Endothelial cell of umbilical vein (primary cell): ENCODE measurements around the gene FAM53B.

Experiments used
- CTCF ChIP-seq, 2 donors: IDR thresholded peaks; 1 replicate in 1 of 2; 2 replicates in 1 of 2; pipeline ENCODE4 v1.5.1; 2011; ENCODE audit warnings: low read length in 2 of 2, mild to moderate bottlenecking in 2 of 2, moderate library complexity in 2 of 2, control low read depth in 1 of 2, inconsistent platforms in 1 of 2, low read depth in 1 of 2; ENCODE audit not compliant: insufficient read depth in 1 of 2; ENCODE audit errors: extremely low read depth in 1 of 2
- EZH2 ChIP-seq: IDR thresholded peaks from 2 replicates; pipeline ENCODE4 v1.6.1; 2012; ENCODE audit warnings: borderline replicate concordance, low read depth, mild to moderate bottlenecking, moderate library complexity, low read length, inconsistent platforms; ENCODE audit not compliant: severe bottlenecking
- FOS ChIP-seq: IDR thresholded peaks from 2 replicates; pipeline ENCODE4 v1.6.1; 2011; ENCODE audit warnings: mild to moderate bottlenecking, low read length, moderate library complexity, borderline replicate concordance; ENCODE audit not compliant: insufficient read depth
- GATA2 ChIP-seq: IDR thresholded peaks from 2 replicates; pipeline ENCODE4 v1.7.0; 2011; ENCODE audit warnings: low read depth, mild to moderate bottlenecking, moderate library complexity, mixed read lengths, low read length; ENCODE audit not compliant: insufficient read length, insufficient read depth
- JUN ChIP-seq: IDR thresholded peaks from 2 replicates; pipeline ENCODE4 v1.6.1; 2011; ENCODE audit warnings: borderline replicate concordance, low read depth; ENCODE audit not compliant: insufficient read length, insufficient read depth
- MAX ChIP-seq: IDR thresholded peaks from 2 replicates; pipeline ENCODE4 v1.6.1; 2011; ENCODE audit not compliant: insufficient read depth, insufficient read length
- POLR2A ChIP-seq: IDR thresholded peaks from 2 replicates; pipeline ENCODE4 v1.6.1; 2012; ENCODE audit warnings: low read depth, mild to moderate bottlenecking, control low read depth, low read length
- POLR2AphosphoS5 ChIP-seq: IDR thresholded peaks from 2 replicates; pipeline ENCODE4 v1.6.1; 2012; ENCODE audit warnings: low read depth, mild to moderate bottlenecking, control low read depth, low read length, moderate library complexity; ENCODE audit not compliant: insufficient read depth

GRCh38 chr10:124730790-124731189 is 13.4 kb downstream of the FAM53B start:
- TF ChIP-seq CTCF (IDR thresholded peaks at IDR 0.05; ENCODE audit: extremely low read depth in 1 of 2, insufficient read depth in 1 of 2, low read depth in 1 of 2, low read length in 2 of 2): no peak
- TF ChIP-seq POLR2AphosphoS5: no peak
- no peak for TF ChIP-seq POLR2A
- no peak for TF ChIP-seq EZH2
- TF ChIP-seq MAX: no peak
- no peak for TF ChIP-seq JUN
- TF ChIP-seq GATA2: no peak
- no peak for TF ChIP-seq FOS
